ENCODE results near the gene GALNTL6. TPM values are rescaled to one million over a fixed set of nuclear protein-coding genes. Genes with fewer than 3 reads are reported as not detected.
"Not testable (repeated sequence)": the region's sequence is repeated elsewhere in the genome, so short reads cannot be mapped to it uniquely, and the experiment has no call there.

Gene GALNTL6
- total RNA-seq, 1 donor from 2014 or later, result not detected

DNA sequence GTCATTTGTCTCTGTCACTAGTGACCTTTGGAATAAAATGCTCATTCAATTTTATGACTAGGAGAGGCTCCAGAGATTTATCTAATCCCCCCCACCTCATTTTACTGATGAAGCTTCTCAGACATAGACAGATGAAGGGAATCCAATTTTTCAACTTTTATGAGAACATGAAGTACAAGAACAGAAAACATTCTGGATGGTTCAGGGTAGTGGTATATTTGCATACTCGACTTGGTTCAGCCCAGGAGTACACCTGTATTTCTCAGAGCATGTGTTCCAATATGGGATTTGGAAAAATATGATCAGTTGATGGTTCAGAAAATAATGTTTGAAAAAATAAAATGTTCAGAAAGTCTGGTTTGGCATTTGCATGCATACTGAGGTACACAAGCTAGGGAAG is 1224.0 kb downstream of the GALNTL6 start:
- intact Hi-C loops (cut with DNase I), result no loop called here
- Histone ChIP-seq H3K9me3 (no peaks in the 10 kb centered on the region), H3K27ac (no peak overlapping the region), H3K4me1 (no peaks in the 10 kb centered on the region), H3K36me3 (no peaks in the 10 kb centered on the region), H3K4me3 (no peak overlapping the region), H3K27me3 (no peaks in the 10 kb centered on the region)
- TF ChIP-seq CTCF (IDR thresholded peaks at IDR 0.05), result no peak
- DNase-seq (ENCODE audit: low spot score in 2 of 2), result no peak

GRCh38 chr4:173038192-173038896 is 1225.1 kb downstream of the GALNTL6 start:
- H3K36me3 ChIP-seq, result no peaks in the 10 kb centered on the region
- H3K27me3 ChIP-seq, result no peaks in the 10 kb centered on the region
- H3K4me3 ChIP-seq, result no peak overlapping the region
- H3K27ac ChIP-seq, result no peak overlapping the region
- H3K4me1 ChIP-seq, result no peaks in the 10 kb centered on the region
- H3K9me3 ChIP-seq, result no peaks in the 10 kb centered on the region
- intact Hi-C loops (cut with DNase I), result no loop called here
- no peak for TF ChIP-seq CTCF (IDR thresholded peaks at IDR 0.05)
- no peak for DNase-seq (ENCODE audit: low spot score in 2 of 2)

DNA sequence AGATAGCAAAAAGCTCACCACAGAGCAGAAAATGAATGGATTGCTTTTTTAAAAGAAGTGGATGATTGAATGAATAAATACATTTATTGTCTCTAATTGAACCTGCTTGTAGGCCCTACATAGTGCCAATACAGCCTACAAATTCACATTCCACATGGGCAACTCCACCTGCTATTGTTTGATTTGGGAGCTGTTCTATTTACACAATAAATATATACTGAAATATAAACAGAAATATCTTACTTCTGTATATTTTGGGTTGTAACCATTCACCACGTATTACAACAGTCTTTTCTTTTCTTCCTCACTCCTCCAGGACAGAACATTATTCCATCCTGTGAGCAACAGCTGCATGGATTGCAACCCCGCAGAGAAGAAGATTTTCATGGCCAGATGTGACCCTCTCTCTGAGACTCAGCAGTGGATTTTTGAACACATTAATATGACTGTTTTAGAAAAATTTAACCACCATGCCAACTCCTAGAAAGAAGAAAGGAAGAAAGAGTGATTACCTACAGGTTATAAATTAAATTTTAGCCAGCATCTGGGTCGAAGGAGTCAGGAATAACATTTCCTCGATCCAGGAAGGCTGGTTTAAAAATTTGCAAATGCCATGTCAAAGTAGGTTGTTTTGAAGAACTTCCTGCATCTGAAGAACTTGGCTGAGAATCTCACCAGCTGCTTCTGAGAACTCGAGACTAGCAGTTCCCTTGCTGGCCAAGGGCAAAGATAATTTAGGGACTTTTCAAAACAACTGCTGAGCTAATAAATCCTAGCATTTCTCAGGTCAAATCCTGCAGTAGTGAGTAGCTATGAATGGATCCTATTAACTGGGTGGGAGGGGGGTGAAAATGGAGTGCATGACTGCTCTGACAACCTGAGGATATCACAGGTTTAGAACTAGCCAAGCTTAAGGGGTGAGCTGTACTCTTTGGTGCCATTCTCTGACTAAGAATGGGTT is 1226.7 kb downstream of the GALNTL6 start:
- Histone ChIP-seq H3K9me3 (no peaks in the 10 kb centered on the region), H3K27ac (no peak overlapping the region), H3K4me3 (no peak overlapping the region), H3K4me1 (no peaks in the 10 kb centered on the region), H3K27me3 (no peaks in the 10 kb centered on the region), H3K36me3 (no peaks in the 10 kb centered on the region)
- intact Hi-C loops (cut with DNase I), result no loop called here
- no peak for TF ChIP-seq CTCF (IDR thresholded peaks at IDR 0.05)
- no peak for DNase-seq (ENCODE audit: low spot score in 2 of 2)

DNA sequence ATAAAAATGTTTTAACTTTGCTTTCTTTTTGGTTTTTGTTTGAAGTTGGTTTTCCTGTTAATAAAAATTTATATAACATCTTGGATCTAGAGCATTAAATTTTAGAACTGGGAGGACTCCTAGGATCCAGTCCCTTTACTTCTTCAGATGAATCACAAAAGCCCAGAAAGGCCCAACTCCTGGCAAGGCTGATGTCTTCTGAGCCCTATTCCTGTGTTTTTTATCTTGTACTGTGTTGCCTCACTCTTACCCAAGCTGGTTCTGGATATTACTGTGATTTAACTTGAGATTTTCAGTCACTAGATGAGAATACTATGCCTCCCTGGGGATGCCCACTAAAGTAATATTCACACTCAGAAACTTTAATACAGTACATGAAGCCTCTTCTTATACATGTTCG is 1228.3 kb downstream of the GALNTL6 start:
- intact Hi-C loops (cut with DNase I), result no loop called here
- Histone ChIP-seq H3K4me1 (no peaks in the 10 kb centered on the region), H3K4me3 (no peak overlapping the region), H3K27ac (no peak overlapping the region), H3K9me3 (no peaks in the 10 kb centered on the region), H3K27me3 (no peaks in the 10 kb centered on the region), H3K36me3 (no peaks in the 10 kb centered on the region)
- no peak for DNase-seq (ENCODE audit: low spot score in 2 of 2)
- no peak for TF ChIP-seq CTCF (IDR thresholded peaks at IDR 0.05)

DNA sequence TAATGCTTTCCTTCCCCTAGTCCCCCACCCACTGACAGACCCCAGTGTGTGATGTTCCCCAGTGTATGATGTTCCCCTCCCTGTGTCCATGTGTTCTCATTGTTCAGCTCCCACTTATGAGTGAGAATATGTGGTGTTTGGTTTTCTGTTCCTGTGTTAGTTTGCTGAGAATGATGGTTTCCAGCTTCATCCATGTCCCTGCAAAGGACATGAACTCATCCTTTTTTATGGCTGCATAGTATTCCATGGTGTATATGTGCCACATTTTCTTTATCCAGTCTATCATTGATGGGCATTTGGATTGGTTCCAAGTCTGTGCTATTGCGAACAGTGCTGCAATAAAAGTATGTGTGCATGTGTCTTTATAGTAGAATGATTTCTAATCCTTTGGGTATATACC is 1228.9 kb downstream of the GALNTL6 start:
- intact Hi-C loops (cut with DNase I); H3K4me1 ChIP-seq; H3K27ac ChIP-seq; H3K9me3 ChIP-seq; H3K36me3 ChIP-seq; DNase-seq (ENCODE audit: low spot score in 2 of 2); H3K27me3 ChIP-seq; H3K4me3 ChIP-seq: not testable (repeated sequence)

- Histone ChIP-seq H3K36me3 (no peaks in the 10 kb centered on the region), H3K27me3 (no peaks in the 10 kb centered on the region), H3K4me3 (no peak overlapping the region), H3K4me1 (no peaks in the 10 kb centered on the region), H3K9me3 (no peaks in the 10 kb centered on the region), H3K27ac (no peak overlapping the region)
- intact Hi-C loops (cut with DNase I), result no loop called here
- no peak for TF ChIP-seq CTCF (IDR thresholded peaks at IDR 0.05)
- no peak for DNase-seq (ENCODE audit: low spot score in 2 of 2)
These were observed 1231.1 kb downstream of the GALNTL6 start for GRCh38 chr4:173044340-173044739.
